ENCODE measurements around the gene USP22.
A peak's percentile ranks its signal among the peaks of the same experiment; 100 is the strongest.

Gene USP22

DNA sequence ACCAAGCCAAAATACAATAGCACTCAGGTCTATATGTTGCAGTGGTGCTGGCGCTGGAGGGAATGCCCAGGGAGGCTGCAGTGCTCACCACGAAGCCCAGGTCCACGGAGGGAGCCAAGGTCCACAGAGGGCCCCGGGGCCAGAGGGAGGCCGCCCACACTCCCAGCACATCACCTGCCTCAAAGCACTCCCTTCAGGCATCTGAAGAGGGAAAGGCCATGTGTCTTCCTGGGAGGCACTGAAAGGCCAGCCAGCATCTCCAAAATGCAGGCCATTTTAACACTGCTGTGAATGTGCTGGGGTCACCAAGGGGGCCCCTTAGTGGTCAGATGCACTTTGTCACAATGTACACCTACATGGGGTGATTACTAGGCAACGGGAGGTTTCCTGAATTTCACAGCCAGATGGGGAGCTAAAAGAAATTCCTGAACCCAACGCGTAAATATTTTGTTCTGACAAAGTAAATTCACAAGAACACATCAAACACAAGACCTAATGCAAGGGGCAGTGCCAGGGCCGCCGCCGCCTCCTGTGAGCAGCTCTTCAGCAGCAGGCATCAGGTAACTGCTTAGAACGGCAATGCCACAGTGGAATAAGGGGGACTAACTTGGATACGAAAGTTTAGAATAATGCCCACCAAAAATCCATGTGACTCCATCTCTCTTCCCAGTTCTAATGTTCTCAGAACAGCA, 42.8 kb downstream of the USP22 start:
- DNase-seq = no peak

DNA sequence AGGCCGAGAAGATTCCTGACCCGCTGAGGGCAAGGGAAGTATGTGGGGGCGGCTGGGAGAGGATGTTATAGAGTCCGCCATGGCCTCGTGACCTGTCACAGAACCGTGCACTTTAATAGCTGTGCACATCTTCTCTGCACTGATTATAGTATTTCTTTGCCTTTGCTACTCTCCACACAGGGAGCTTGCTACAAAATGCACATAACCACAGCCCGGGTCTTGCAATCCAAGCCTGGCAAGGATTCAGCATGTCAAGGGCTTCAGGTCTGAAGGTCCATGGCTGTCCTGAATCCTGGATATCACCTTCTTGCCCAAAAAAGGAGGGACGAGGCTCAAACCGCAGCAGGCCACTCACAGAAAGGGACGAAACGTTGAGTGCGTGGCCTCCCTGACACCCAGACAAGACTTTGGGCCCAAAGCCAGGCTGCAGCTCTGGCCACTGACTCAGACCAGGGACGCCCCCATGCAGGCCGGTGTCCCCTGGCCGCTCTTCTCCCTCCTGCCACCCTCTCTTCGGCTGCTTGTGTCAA, 43.7 kb downstream of the USP22 start:
- DNase-seq = no peak

DNA sequence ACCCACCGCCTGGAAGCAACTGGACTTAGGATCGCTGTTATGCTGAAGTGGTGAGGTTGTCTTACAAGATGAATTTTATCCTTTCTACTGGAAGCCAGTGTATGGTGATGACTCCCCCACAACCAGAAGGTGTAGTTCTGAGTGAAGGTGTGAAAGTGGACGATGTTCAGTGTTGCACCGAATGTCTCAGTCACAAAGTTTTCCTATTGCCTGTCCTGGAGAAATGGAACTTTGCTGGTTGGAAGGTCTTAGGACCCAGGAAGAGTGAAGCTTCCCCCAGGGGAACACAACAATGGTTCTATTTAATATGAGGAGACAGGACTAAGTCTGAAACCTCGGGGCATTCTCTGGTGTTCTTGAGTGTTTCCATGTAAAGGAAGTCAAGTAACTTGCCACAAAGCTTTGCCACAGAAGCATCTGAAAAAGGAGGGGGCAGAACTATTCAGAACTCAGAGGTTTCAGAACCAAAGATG, 44.2 kb downstream of the USP22 start:
- no peak for DNase-seq

DNA sequence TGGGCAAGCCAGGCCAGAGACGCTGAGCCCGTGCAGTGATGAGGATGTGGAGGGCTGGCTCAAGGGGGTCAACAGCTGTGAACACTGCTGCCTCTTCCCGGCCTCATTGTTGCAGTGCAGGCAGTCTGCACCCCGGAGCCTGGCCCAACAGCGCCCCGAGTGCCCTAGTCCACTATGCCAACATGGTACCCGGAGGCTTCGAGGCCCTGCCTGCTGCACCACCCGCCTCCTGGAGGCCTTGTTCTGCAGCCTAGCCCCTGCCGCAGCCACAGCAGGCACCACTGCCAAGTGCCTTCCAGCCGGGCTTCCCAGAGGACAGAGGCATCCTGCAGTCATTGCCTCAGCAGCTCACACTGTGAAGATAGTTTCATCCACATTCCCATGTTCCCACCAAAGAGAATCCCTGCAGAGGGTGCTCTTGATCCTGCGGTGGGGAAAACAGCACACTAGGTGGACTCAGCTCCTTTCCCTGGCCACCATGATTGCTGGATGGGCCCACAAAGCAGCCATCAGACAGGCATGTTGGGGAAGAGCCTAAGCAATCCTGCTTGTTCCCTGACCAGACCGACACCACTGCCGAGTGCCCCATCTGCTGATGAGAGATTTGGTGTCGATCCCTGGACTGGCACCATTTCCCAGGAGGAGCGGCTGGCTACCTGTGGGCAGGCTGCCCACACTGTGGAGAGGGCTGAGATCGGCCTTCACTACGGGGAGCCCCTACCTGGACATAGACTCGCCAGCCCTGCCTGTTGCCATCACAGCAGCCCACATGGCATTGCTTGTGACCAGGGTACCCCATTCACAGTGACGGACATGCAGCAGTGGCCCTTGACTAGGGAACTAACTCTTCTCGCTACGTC, 44.9 kb downstream of the USP22 start:
- DNase-seq = no peak

DNA sequence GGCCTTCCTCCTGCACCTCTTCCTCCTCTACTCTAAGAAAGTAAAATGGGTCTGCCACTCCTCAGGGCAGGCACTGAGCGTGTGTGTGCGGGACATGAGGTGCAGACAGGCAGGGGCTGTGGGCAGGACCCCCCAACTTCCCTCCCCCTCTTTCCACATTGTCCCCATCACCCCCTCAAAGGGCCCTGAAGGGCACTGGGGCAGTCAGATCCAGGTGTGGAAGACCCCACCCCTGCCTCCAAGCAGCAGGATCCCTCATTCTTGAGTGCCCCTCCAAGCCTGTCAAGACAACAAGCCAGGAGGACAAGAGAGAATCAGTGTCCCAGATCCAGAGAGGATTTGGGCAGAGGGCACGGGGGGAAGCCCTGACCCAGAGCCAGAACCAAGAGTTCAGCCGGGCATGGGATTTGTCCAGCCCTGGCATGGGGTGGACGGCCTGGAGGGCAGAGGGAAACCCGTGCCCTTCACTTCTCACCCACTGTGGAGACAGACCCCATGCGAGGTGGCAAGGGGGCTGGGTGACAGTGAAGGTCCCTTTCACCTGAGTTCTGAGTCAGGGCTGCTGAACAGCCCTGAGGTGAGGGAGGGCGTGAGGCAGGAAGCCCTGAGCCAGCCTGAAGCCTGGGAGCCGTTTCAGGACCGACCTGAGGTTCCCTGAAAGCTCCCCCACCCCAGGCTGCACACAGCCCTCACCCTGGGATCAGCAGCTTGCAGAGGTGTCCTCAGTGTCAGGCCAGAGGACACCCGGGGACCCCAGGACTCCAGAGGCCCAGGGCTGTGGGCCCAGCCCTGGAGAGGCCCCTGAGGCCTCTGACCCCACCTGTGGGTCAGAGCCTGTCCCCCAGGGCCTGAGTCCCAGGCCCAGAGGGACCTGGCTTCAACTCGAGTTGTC, 45.8 kb downstream of the USP22 start:
- DNase-seq = no peak

DNA sequence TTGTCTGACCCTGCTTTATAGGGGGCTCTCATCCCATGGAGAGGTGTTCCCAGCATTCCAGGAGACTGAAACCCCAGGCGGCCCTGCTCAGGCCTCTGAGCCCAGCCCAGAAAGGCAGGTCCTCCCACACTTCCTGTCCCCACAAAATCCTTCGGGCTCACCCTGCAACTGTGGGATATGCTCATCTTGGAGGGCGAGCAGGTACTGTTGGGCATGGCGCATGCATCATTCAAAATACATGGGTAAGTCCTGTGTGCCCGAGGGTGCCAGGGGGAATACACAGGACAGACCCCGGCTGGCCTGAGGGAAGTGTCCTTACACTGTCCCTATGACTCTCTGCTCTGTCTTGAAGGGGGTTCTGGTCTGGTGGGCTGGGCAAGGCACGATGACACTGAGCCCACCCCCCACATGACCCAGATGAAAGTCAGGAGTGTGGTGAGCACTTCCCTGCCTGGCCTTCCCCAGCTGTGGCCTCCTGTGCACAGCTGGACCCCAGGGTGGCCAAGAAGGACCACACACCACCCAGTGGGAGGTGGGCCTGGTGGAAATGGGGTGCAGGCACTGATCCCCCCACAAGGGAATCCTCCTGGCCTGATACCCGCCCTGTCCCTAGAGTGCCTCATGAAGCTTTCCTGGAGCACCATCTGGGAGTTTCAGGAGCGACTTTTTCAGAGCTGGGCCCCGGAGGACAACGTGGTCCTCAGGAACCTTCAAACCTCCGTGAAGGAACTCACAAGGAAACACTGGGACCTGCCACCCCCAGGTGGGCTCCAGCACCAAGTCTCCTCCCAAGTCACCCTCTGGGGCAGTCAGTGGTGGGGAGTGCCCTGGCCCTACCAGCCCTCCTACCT, 46.7 kb downstream of the USP22 start:
- no peak for DNase-seq

DNA sequence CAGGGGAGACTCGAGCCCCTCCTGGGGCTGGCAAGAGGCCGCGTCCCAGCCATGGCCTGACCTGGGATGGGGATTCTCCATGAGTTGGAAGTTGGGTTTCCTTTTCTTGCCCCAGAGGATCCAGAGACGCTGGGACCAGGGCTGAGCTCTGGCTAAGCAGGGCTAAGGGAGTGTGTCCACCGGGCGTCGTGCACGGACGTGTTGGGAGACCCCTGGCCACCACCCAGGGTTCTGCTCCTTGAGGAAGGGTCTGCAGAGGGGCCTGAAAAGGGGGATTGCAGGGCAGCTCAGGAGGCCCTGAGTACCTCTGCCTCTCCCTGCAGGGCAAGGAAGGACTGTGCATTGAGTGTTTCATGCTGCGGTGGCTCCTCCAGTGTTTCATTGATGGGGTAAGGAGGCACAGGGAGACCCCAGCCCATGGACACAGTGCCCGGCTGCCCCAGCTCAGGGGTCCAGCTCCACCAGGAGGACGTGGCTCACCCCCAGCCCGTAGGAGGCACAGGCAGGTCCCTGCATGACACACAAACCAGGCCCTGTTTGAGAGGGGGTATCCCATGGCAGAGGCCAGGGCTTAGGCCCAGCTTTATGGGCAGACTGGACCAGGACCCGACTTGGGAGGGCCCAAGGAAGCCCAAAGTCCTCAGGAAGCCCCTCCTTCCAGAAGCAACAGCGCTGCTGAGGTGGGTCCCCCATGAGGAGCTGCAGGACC, 47.5 kb downstream of the USP22 start:
- DNase-seq = no peak

DNA sequence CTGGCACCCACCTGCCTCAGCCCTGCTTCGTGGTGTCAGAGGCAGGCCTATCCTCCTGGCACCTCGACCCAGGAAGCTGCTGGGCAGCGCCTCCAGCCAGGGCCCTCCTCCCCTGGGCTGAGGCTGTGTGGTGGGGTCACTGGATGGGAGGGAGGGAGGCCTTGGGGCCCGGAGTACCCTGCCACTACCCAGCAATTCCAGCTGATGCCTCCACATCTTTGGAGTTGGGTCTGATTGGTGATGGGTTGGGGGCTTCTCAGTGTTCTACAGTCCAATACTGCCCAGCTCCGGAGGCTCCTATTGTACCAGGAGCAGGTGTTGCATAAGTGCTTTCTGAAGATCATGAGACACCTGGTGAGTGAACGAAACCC, 48.0 kb downstream of the USP22 start:
- DNase-seq = no peak

DNA sequence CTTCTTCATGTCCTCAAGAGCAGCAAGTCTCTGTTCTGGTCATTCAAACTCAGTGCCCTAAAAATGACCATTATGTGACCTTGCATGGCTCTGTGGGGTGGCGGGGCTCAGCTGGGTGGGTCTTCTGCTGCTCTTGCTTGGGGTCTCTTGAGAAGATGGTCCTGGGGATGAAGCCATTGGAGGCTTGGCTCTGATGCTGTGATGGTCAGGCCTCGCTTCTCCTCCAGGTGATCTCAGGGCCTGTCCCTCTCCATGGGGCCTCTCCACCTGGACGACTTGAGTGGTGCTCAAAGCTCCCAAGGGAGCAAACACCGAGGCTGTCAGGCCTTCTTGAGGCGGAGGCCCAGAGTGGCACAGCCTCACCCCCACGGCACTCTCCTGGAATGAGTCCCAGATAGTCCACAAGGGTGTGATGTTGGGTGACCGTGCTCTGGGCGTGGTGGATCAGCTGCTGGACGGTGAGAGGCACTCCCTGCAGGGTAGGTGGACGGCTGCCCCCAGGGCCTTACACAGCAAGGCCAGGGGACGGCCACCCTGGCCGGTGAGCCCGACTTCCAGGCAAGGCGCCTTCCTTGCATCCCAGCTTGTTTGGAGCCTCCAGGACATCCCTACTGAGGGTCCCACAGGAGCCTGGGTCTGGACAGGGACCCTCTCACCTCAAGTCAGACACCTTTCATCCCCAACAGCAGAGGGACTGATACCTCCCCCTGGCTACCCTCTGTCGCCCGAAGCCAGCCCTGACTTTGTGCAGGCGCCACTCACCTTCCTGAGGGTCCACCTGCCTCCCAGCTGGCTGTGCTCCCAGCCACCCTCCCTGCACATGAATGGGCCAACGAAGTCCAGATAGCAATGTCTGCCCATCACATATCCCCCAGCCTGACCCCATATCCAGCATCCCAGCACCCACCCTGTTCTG, 48.7 kb downstream of the USP22 start:
- no peak for DNase-seq

DNA sequence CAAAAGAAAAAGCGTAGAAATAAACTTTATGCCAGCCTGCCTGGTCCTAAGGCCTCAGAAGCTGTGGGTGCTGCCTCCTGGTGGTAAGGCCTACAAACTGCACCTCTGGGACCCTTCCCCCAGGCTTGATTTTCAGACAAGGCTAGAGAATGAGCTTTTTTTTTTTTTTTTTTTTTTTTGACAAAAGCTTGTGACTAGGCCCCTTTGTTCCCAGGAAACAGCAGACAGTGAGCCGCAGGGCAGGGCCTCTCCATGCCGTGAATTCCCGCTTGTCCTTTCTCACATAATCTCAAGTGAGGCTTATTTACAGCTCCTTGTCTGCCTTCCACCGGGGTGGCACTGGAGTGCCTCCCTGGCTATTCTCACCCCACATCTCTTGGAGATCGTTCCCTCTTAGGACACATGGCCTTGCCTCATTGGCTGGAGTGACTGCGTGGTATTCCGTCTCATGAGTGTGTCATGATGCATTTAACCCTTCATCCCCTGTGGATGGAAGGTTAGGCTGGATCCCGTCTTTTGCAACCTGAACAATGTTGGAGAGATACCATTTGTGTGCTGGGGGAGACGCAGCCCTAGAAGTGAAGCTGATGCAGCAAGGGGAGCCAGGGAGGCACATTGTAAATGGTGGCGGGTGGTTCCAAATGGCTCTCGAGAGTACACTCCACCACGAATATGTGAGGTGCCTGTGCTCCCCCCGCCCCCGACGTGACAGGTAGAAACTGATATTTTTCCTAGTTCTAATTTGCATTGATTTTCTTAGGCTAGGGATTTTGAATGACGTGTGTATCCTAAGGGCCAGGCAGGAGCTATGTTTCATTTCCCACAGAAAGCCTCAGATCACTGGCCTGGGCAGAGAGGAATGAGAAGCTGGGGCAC, 49.6 kb downstream of the USP22 start:
- peak; percentile 66 for DNase-seq

DNA sequence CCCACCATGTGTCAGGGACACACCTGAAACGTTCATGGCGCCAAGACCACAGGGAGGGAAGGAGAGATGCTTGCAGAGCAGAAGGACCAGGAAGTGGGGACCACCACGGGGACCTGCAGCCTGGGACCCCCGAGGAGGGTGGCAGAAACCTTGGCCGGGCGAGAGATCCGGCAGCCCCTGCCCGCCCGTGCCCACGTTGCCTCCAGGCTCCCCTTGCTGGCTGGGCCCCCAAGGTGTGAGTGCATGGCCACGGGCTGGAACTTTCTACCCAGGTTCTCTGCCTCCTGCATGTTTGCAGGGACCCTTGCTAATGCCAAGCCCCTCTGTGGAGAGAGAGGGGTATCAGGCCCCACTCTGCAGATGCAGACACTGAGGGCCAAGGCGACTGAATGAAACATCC, 50.4 kb downstream of the USP22 start:
- no peak for DNase-seq

DNA sequence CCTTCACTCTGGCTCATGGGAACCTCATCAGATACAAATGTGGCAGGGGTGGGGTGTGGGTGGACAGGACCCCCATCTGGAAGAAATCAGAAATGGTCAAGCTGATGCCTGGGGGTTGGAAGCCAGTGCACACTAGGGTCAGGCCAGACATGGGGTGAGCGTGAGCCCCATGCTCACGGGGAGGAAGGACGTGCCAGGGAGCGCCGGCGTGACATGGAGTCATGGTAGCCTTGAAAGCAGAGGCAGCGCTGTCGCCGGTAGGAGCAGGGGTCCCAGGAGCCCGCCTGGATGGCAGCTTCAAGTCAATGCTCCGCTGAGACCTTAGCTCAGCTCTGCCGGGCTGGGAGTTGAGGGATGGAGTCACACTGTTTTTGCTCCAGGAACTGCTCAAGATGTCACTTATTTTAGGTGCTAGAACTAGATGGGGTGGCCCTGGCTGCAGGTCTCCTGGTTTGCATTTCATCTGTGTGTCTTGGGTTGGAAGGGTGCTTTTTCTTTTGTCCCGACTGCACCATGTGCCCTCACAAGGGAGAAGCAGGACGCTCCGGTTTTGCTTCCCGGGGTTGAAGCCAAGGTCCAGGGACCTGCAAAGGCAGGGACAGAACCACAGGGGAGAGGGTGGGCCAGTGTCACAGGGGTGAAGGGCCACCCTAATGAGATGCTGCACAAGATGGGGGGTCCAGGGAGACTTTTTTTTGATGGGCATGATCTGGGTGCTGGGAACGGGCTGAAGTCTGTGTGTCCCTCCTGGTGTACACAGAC, 51.4 kb downstream of the USP22 start:
- no peak for DNase-seq

DNA sequence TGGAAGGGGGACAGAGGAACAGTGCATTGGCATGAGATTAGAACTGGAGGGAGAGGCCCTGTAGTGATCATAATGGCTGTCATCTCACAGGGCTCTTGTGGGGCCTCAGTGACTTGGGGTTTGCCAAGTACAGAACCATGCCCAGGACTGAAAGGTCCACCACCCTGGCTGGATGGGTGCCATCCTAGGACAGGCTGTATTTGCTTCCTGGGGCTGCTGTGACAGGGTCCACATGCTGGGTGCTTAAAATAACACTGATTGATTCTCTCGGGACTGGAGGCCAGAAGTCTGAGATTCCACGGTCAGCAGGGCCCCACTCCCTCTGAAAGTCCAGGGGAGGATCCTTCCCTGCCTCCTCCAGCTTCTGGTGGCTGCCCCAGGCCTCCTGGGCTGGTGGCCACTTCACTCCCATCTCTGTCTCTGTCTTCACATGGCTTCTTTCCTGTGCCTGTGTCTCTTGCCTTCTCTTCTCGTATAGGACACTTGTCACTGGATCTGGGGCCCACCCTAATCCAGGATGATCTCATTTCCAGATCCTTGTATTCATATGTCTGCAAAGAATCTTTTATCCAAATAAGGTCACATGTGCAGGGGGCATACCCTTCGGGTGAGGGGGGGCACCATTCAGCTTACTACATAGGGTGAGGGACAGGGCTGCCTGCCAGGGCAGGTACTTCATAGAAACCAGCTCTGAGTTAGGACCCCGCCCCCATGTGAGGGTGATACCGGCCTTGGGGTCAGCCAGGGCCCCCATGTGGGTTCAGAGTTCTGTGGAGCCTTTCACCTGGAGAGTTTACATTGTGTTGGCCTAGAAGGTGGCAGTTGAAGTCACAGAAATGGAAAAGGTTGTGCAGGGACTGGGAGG, 52.6 kb downstream of the USP22 start:
- no peak for DNase-seq

DNA sequence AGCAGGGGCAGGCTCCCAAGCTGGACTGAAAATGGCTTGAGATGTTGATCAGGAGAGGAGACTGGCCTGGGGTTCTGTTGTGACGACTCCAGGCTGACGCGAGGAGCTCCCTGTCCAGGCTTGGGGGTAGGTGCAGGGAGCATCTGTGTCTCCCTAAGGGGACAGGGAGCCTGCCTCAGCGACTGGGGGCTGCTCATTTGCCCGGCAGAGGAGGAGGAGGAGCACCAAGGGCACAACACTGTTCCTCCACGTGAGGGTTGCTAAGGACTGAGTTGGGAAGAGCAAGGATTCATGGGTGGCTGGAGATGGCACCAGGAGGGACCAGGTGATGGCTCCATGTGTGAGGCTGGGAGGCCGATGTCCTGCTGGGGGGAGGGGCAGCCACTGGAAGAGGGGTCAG, 53.3 kb downstream of the USP22 start:
- no peak for DNase-seq

DNA sequence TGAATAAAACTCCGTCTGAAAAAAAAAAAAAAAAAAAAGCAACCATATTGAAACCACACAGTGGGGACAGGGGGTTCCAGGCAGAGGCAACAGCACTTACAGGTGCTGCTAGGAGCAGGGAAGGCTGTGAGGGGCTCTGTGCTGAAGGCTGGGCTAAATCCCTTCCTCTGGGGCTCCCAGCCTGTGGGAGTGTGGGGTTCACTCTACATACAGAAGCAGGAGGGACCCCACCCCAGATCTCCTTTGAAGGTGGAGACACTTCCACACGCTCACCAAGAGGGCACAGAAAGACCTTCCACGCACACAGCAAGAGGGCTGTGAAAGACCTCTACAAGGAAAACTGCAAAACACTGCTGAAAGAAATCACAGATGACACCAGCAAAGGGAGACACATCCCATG, 53.9 kb downstream of the USP22 start:
- DNase-seq = no peak

DNA sequence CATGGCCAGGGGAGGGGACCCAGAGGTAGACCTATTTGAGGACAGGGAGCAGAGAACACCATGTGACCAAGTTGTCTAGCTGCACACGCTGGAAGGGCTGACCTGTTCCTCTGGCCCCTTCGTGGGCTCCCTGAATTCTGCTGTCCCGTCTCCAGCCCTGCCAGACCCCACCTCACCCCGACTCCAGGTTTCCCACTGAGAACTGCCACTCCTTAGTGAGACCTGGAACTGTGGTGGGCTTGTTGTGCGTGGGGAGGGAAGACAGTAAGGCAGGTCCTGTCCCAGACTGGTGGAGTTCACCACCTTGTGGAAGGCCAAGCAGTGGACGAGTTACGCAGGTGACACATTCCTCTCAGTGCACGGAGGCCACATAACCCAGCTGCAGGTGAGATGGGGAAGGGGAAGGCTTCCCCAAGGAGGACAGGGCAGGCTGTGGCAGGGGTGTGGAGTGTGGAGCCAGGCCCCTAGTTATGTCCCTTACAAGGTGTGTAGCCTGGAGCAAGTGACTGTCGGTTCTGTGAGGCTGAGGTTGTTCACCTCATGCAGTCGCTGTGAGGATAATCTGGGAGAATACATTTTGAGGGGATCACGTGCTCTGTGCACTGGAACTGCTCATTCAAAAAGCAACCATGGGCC, 54.7 kb downstream of the USP22 start:
- no peak for DNase-seq

DNA sequence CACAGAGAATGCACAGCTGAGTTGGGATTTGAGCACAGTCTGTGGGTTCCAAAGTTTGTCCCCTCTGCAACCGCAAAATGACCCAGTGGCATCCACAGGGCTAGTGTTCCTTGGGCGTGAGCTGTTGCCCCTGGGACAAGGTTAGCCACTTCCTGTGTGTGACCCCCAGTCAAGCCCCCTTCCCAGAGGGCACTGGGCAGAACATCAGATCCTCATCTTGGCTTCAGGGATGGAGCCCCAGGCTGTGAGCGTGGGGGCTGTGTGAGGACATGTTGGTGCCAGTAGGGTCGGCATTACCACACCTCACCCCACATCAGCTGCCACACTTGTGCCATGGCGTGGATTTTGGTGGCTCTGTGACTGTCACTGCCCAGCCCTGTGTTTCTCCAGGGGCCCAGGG, 55.3 kb downstream of the USP22 start:
- DNase-seq = no peak
